H1 (cell line): ENCODE results near the gene ASMTL. TPM values are rescaled to one million over a fixed set of nuclear protein-coding genes. Genes with fewer than 3 reads are reported as not detected.

Experiments used
- CTCF ChIA-PET: fragments of 300-600 bp; sonication (Branson Sonifier 250); formaldehyde crosslinking; loops from one replicate; lab custom pipeline; 2021; ENCODE audit not compliant: partially characterized antibody; lab: Charles Lee
- POLR2A ChIA-PET: fragments of 300-600 bp; sonication (Branson Sonifier 250); formaldehyde crosslinking; loops from one replicate; lab custom pipeline; 2021; ENCODE audit warnings: inconsistent platforms; ENCODE audit not compliant: partially characterized antibody; lab: Charles Lee
- DNase-seq, 2 experiments: peaks; one replicate each; pipeline versions ENCODE4 v3.0.0 to v3.0.0-alpha.2; 2010 to 2022; ENCODE audit warnings: low spot score in 2 of 2, low read depth in 1 of 2, mixed read lengths in 1 of 2
- FAIRE-seq: peaks from 2 replicates; lab custom pipeline; 2011; peaks lifted over from hg19 to GRCh38; lab: Jason Lieb, UNC
- H2AFZ ChIP-seq: 2 replicates; pipeline ENCODE4 v1.8.1; 2012; ENCODE audit warnings: low read length, inconsistent platforms
- H2AK5ac ChIP-seq: 2 replicates; pipeline ENCODE4 v1.6.1; 2013; ENCODE audit warnings: low read depth, low read length
- H2BK120ac ChIP-seq: replicated peaks from 2 replicates; pipeline ENCODE3; 2013; ENCODE audit warnings: low read depth, low read length, inconsistent platforms
- H2BK12ac ChIP-seq: 2 replicates; pipeline ENCODE4 v1.6.1; 2013; ENCODE audit warnings: low read depth, low read length
- H2BK15ac ChIP-seq: 2 replicates; pipeline ENCODE4 v1.6.1; 2013; ENCODE audit warnings: low read length
- H2BK20ac ChIP-seq: 2 replicates; pipeline ENCODE4 v1.6.1; 2013; ENCODE audit warnings: low read length
- H2BK5ac ChIP-seq: 2 replicates; pipeline ENCODE4 v1.6.1; 2013; ENCODE audit warnings: low read depth, low read length
- H3K14ac ChIP-seq: 2 replicates; pipeline ENCODE4 v1.6.1; 2013; ENCODE audit warnings: inconsistent platforms; ENCODE audit not compliant: insufficient read length
- H3K18ac ChIP-seq: 2 replicates; pipeline ENCODE4 v1.6.1; 2013; ENCODE audit warnings: low read length; ENCODE audit errors: extremely low read depth
- H3K23ac ChIP-seq: 2 replicates; pipeline ENCODE4 v1.6.1; 2013; ENCODE audit warnings: inconsistent platforms; ENCODE audit not compliant: insufficient read length
- H3K23me2 ChIP-seq: 2 replicates; pipeline ENCODE4 v1.6.1; 2013; ENCODE audit warnings: low read depth, low read length
- H3K27ac ChIP-seq: 2 replicates; pipeline ENCODE4 v1.6.1; 2011; ENCODE audit warnings: low read depth, low read length, inconsistent platforms
- H3K27me3 ChIP-seq, 4 experiments: replicated peaks in 1 of 4; 1 replicate in 1 of 4; 2 replicates in 3 of 4; pipeline versions ENCODE4 v1.6.1 to v1.8.1; 2011 to 2013; ENCODE audit warnings: low read length in 3 of 4, mild to moderate bottlenecking in 3 of 4, inconsistent platforms in 2 of 4, mixed read lengths in 2 of 4, moderate library complexity in 1 of 4; ENCODE audit not compliant: control insufficient read depth in 3 of 4, insufficient read depth in 3 of 4; ENCODE audit errors: extremely low read depth in 1 of 4
- H3K36me3 ChIP-seq, 4 experiments: 2 replicates each; pipeline versions ENCODE4 v1.6.1 to v1.8.1; 2011 to 2013; ENCODE audit warnings: mild to moderate bottlenecking in 4 of 4, low read length in 3 of 4, moderate library complexity in 2 of 4, control low read depth in 1 of 4, inconsistent platforms in 1 of 4; ENCODE audit not compliant: insufficient read depth in 4 of 4, control insufficient read depth in 2 of 4
- H3K4ac ChIP-seq: replicated peaks from 2 replicates; pipeline ENCODE3; 2013; ENCODE audit warnings: low read length, low read depth, mixed read lengths, inconsistent platforms; ENCODE audit not compliant: insufficient read length
- H3K4me1 ChIP-seq, 4 experiments: replicated peaks in 1 of 4; 1 replicate in 1 of 4; 2 replicates in 3 of 4; pipeline versions ENCODE4 v1.6.1 to v1.8.1; 2011 to 2013; ENCODE audit warnings: low read length in 3 of 4, inconsistent platforms in 2 of 4, mixed read lengths in 1 of 4; ENCODE audit not compliant: insufficient read depth in 4 of 4, control insufficient read depth in 3 of 4
- H3K4me2 ChIP-seq, 2 experiments: 2 replicates each; pipeline versions ENCODE4 v1.6.1 to v1.8.1; 2011 to 2013; ENCODE audit warnings: low read depth in 2 of 2, low read length in 2 of 2, control low read depth in 1 of 2, inconsistent platforms in 1 of 2, mild to moderate bottlenecking in 1 of 2; ENCODE audit not compliant: insufficient read depth in 1 of 2
- H3K4me3 ChIP-seq, 4 experiments: fragments of 200-600, 300-600 bp in 1 of 4; sonication (generic), shearing (Covaris generic), sonication (Bioruptor Twin) in 1 of 4; 2 replicates each; pipeline versions ENCODE4 v1.5.1 to v1.8.1; 2011 to 2016; ENCODE audit warnings: low read length in 4 of 4, low read depth in 3 of 4, control low read depth in 2 of 4, inconsistent platforms in 2 of 4, mild to moderate bottlenecking in 2 of 4, mixed read lengths in 1 of 4, moderate library complexity in 1 of 4; ENCODE audit not compliant: insufficient read depth in 2 of 4; ENCODE audit errors: extremely low read depth in 1 of 4
- H3K56ac ChIP-seq: replicated peaks from 2 replicates; pipeline ENCODE3; 2013; ENCODE audit warnings: low read depth, mild to moderate bottlenecking, mixed read lengths, low read length, inconsistent platforms; ENCODE audit not compliant: insufficient read length
- H3K79me1 ChIP-seq: 2 replicates; pipeline ENCODE4 v1.6.1; 2013; ENCODE audit warnings: low read depth, low read length, control low read depth
- H3K79me2 ChIP-seq, 2 experiments: 2 replicates each; pipeline versions ENCODE4 v1.6.1 to v1.8.1; 2012 to 2013; ENCODE audit warnings: low read length in 2 of 2, mild to moderate bottlenecking in 2 of 2, inconsistent platforms in 1 of 2; ENCODE audit not compliant: insufficient read depth in 2 of 2, control insufficient read depth in 1 of 2
- H3K9ac ChIP-seq, 4 experiments: replicated peaks in 1 of 4; 1 replicate in 1 of 4; 2 replicates in 3 of 4; pipeline versions ENCODE4 v1.6.1 to v1.8.1; 2011 to 2013; ENCODE audit warnings: low read depth in 3 of 4, low read length in 3 of 4, control low read depth in 2 of 4, mild to moderate bottlenecking in 2 of 4, moderate library complexity in 2 of 4, inconsistent platforms in 1 of 4; ENCODE audit errors: extremely low read depth in 1 of 4
- H3K9me3 ChIP-seq, 2 experiments: 2 replicates each; pipeline versions ENCODE4 v1.6.1 to v1.8.1; 2012 to 2013; ENCODE audit warnings: mild to moderate bottlenecking in 2 of 2, moderate library complexity in 2 of 2, control low read depth in 1 of 2, inconsistent platforms in 1 of 2, low read depth in 1 of 2, low read length in 1 of 2, mixed read lengths in 1 of 2; ENCODE audit not compliant: insufficient read depth in 2 of 2
- H4K20me1 ChIP-seq, 2 experiments: replicated peaks in 1 of 2; 2 replicates each; pipeline versions ENCODE3 to v1.8.1; 2011 to 2013; ENCODE audit warnings: inconsistent platforms in 2 of 2, low read length in 2 of 2, mild to moderate bottlenecking in 1 of 2; ENCODE audit not compliant: insufficient read depth in 2 of 2, control insufficient read depth in 1 of 2
- H4K5ac ChIP-seq: 2 replicates; pipeline ENCODE4 v1.6.1; 2013; ENCODE audit warnings: low read length, low read depth, mixed read lengths, inconsistent platforms; ENCODE audit not compliant: insufficient read length
- H4K8ac ChIP-seq: 2 replicates; pipeline ENCODE4 v1.8.0; 2013; ENCODE audit warnings: mild to moderate bottlenecking, moderate library complexity, low read length, inconsistent platforms; ENCODE audit not compliant: insufficient read depth; ENCODE audit errors: extremely low read depth
- H4K91ac ChIP-seq: replicated peaks from 2 replicates; pipeline ENCODE3; 2013; ENCODE audit warnings: low read length, mixed read lengths, inconsistent platforms; ENCODE audit not compliant: insufficient read length
- HDAC2 ChIP-seq, 2 experiments: fragments of 300-600 bp in 1 of 2; sonication (generic) in 1 of 2; IDR thresholded peaks; 2 replicates each; pipeline ENCODE4 v1.6.1; 2011 to 2012; ENCODE audit warnings: low read depth in 2 of 2, low read length in 2 of 2, mild to moderate bottlenecking in 2 of 2, moderate library complexity in 2 of 2, borderline replicate concordance in 1 of 2, inconsistent platforms in 1 of 2
- HDAC6 ChIP-seq: IDR thresholded peaks from one replicate; pipeline ENCODE4 v1.7.1; 2012; ENCODE audit warnings: low read depth, mild to moderate bottlenecking, inconsistent platforms, low read length, moderate library complexity
- NRF1 ChIP-seq: IDR thresholded peaks from 2 replicates; pipeline ENCODE4 v1.6.1; 2011; ENCODE audit warnings: mild to moderate bottlenecking, low read depth, low read length, improper control_type of control experiment
- WGBS, 2 experiments: shearing (Covaris generic) in 1 of 2; methylation state at CpG; one replicate each; pipeline versions ENCODE4 v1.1.6 to v1.1.7; 2013 to 2015; ENCODE audit warnings: low lambda C conversion rate in 2 of 2, mixed read lengths in 2 of 2, inconsistent platforms in 1 of 2, low coverage in 1 of 2, missing lambda C conversion rate in 1 of 2; ENCODE audit not compliant: insufficient replicate concordance in 2 of 2, insufficient coverage in 1 of 2, insufficient read length in 1 of 2; ENCODE audit errors: extremely low coverage in 1 of 2, missing lambda C conversion rate in 1 of 2; 5-methylcytosine and 5-hydroxymethylcytosine counted together
- polyA plus RNA-seq, 7 experiments: library from polyadenylated mRNA; depleted of rRNA in 3 of 7; stranded (reverse) in 5 of 7; unstranded in 2 of 7; fragments of >200 nt in 5 of 7; fragments of 200-250 nt in 2 of 7; gene quantifications; 1 replicate in 5 of 7; 2 replicates in 1 of 7; 4 replicates in 1 of 7; pipeline versions ENCODE4 v1.2.1 to v1.2.3, GENCODE V29; 2011 to 2013; ENCODE audit warnings: missing spikeins in 2 of 7, mixed read lengths in 2 of 7
- total RNA-seq: library from RNA; stranded (reverse); fragmentation: NEBNext Ultra II Directional; extraction: Animal tissue kit (Norgen Biotek cat#: 25700); gene quantifications from 2 replicates; pipeline ENCODE4 v1.2.1, GENCODE V29; 2021

ASMTL gene
- total and polyA plus RNA-seq, 2 of the 8 experiments (the other 6 are each of a cell fraction or from before 2014, with no cell fraction given): 75.6 to 81.4 TPM

DNA sequence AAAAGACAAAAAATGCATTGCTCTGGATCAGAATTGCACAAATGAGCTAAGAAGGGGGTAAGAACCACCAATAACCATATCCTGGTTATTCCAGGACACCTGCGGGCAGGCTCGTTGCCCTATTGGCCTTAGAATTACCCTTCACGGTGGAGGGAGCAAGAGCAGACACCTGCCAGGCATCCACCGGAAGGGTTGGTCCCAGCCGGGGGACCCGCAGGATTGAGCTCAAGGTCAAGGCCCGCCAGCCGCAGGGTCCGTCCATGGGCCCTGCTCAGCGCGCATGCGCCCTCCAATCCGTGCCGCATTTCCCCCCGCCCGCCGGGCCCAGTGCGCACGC is 61.4 kb downstream of the ASMTL start:
- no peak overlapping the region for H2AK5ac ChIP-seq
- peak overlapping the region; percentile 99; the same call in 1 of the 2 replicates for H4K8ac ChIP-seq
- FAIRE-seq: no peak
- H4K20me1 ChIP-seq: peaks cover 27 to 56% of the 10 kb centered on the region in 2 experiments
- peak overlapping the region; percentile 86 to 88 for H3K4me2 ChIP-seq
- H3K9ac ChIP-seq: peak overlapping the region; percentile 77 to 99 (median 99)
- peaks cover 15% of the 10 kb centered on the region; the same call in 1 of the 2 replicates for H3K23me2 ChIP-seq
- peak overlapping the region; percentile 92 for H4K5ac ChIP-seq
- peak overlapping the region; percentile 99 for H3K27ac ChIP-seq
- H3K4me3 ChIP-seq: peak overlapping the region; percentile 94 to 100 (median 98)
- CTCF ChIA-PET: no interaction called here
- TF ChIP-seq HDAC6 (no peak), HDAC2 (IDR thresholded peaks at IDR 0.05; ENCODE audit: borderline replicate concordance in 1 of 2, low read depth in 2 of 2, low read length in 2 of 2) (0 out of 4 replicates have a peak, but pooled peaks of 1 of the 2 experiments have one; percentile 6), NRF1 (peak; percentile 65)
- TF ChIP-seq, all 59 proteins: peak for 2
- Histone ChIP-seq H3K14ac (no peak overlapping the region), H2BK5ac (0 out of 2 replicates have a peak overlapping the region, but pooled peaks have one; percentile 48), H3K4me1 (peaks cover 0 to 5% (median 2%) of the 10 kb centered on the region in 4 experiments; a peak in 4 of 7 replicates), H3K56ac (peak overlapping the region; percentile 95), H3K9me3 (no peaks in the 10 kb centered on the region), H2BK12ac (no peak overlapping the region), H2BK120ac (peak overlapping the region; percentile 84), H3K23ac (no peak overlapping the region), H3K4ac (peak overlapping the region; percentile 96), H2BK15ac (no peak overlapping the region), H2AFZ (no peak overlapping the region), H2BK20ac (no peak overlapping the region), H4K91ac (peak overlapping the region; percentile 12), H3K36me3 (peaks cover 41 to 50% (median 46%) of the 10 kb centered on the region in 4 experiments), H3K79me1 (peaks cover 12% of the 10 kb centered on the region), H3K27me3 (no peaks in the 10 kb centered on the region), H3K79me2 (peaks cover 23 to 79% of the 10 kb centered on the region in 2 experiments), H3K18ac (peak overlapping the region; percentile 92; the same call in 1 of the 2 replicates)
- peak; percentile 73 to 96 for DNase-seq
- POLR2A ChIA-PET: no interaction called here
- WGBS, 2 experiments: 3% methylated on average over 19 of the region's 19 CpGs; no CpG with 5 or more reads in 1 of the 2 experiments
